ENCODE results near the gene LOXL1. TPM values are rescaled to one million over a fixed set of nuclear protein-coding genes. Genes with fewer than 3 reads are reported as not detected.
"Not testable (repeated sequence)": the region's sequence is repeated elsewhere in the genome, so short reads cannot be mapped to it uniquely, and the experiment has no call there.

LOXL1 gene
- total RNA-seq, 6 experiments from 2014 or later = 235 to 309 (median 288) TPM

GRCh38 chr15:73968461-73968860, 42.2 kb downstream of the LOXL1 start:
- TF ChIP-seq CTCF (IDR thresholded peaks at IDR 0.05) = no peak
- Mint-ChIP-seq H3K9me3 (no peaks in the 10 kb centered on the region), H3K4me3 (no peak overlapping the region), H3K36me3 (ENCODE audit: low read depth) (no peaks in the 10 kb centered on the region), H3K27ac (no peak overlapping the region), H3K27me3 (ENCODE audit: insufficient read depth) (no peaks in the 10 kb centered on the region), H3K4me1 (ENCODE audit: low read depth) (peaks cover 53% of the 10 kb centered on the region)
- DNase-seq = no peak

- Mint-ChIP-seq H3K4me1 (ENCODE audit: low read depth) (peaks cover 53% of the 10 kb centered on the region), H3K27ac (peak overlapping the region; percentile 17; the same call in 1 of the 2 replicates), H3K27me3 (ENCODE audit: insufficient read depth) (no peaks in the 10 kb centered on the region), H3K4me3 (no peak overlapping the region), H3K36me3 (ENCODE audit: low read depth) (peaks cover 1% of the 10 kb centered on the region; the same call in 1 of the 2 replicates), H3K9me3 (peaks cover 2% of the 10 kb centered on the region; the same call in 1 of the 2 replicates)
- no peak for DNase-seq
- TF ChIP-seq CTCF (IDR thresholded peaks at IDR 0.05) = no peak
Observed at GRCh38 chr15:73969151-73969759, 43.0 kb downstream of the LOXL1 start.

GRCh38 chr15:73972984-73973682, 46.9 kb downstream of the LOXL1 start:
- Mint-ChIP-seq H3K4me3 (peak overlapping the region; percentile 52; the same call in 1 of the 2 replicates), H3K4me1 (ENCODE audit: low read depth) (peaks cover 28% of the 10 kb centered on the region), H3K27me3 (ENCODE audit: insufficient read depth) (peaks cover 3% of the 10 kb centered on the region), H3K27ac (no peak overlapping the region), H3K9me3 (peaks cover 4% of the 10 kb centered on the region; the same call in 1 of the 2 replicates), H3K36me3 (ENCODE audit: low read depth) (peaks cover 4% of the 10 kb centered on the region; the same call in 1 of the 2 replicates)
- TF ChIP-seq CTCF (IDR thresholded peaks at IDR 0.05) = peak; percentile 88
- DNase-seq = peak; percentile 73

- not testable (repeated sequence) for H3K36me3 Mint-ChIP-seq (ENCODE audit: low read depth); H3K4me3 Mint-ChIP-seq; H3K27me3 Mint-ChIP-seq (ENCODE audit: insufficient read depth); DNase-seq; H3K9me3 Mint-ChIP-seq; H3K27ac Mint-ChIP-seq
- peaks cover 22% of the 10 kb centered on the region for H3K4me1 Mint-ChIP-seq (ENCODE audit: low read depth)
Observed at GRCh38 chr15:73973683-73974200, 47.5 kb downstream of the LOXL1 start.

GRCh38 chr15:73975440-73976125, 49.3 kb downstream of the LOXL1 start:
- peaks cover 12% of the 10 kb centered on the region for H3K4me1 Mint-ChIP-seq (ENCODE audit: low read depth)
- not testable (repeated sequence) for H3K4me3 Mint-ChIP-seq, DNase-seq

GRCh38 chr15:73978896-73979295, 52.6 kb downstream of the LOXL1 start:
- DNase-seq = no peak
- no peak for TF ChIP-seq CTCF (IDR thresholded peaks at IDR 0.05)
- H3K27me3 Mint-ChIP-seq (ENCODE audit: insufficient read depth) = peaks cover 4% of the 10 kb centered on the region
- H3K4me1 Mint-ChIP-seq (ENCODE audit: low read depth) = peaks cover 33% of the 10 kb centered on the region
- no peak overlapping the region for H3K4me3 Mint-ChIP-seq
- no peak overlapping the region for H3K27ac Mint-ChIP-seq
- peaks cover 4% of the 10 kb centered on the region; the same call in 1 of the 2 replicates for H3K36me3 Mint-ChIP-seq (ENCODE audit: low read depth)
- H3K9me3 Mint-ChIP-seq = peaks cover 4% of the 10 kb centered on the region; the same call in 1 of the 2 replicates

More at GRCh38 chr15:73975440-73976125, 49.3 kb downstream of the LOXL1 start:
- not testable (repeated sequence) for H3K27me3 Mint-ChIP-seq (ENCODE audit: insufficient read depth); H3K9me3 Mint-ChIP-seq; H3K27ac Mint-ChIP-seq; H3K36me3 Mint-ChIP-seq (ENCODE audit: low read depth)

All from HFFc6 (cell line).